Fibroblast of lung (primary cell): ENCODE measurements around the gene GSTT2.
"Not testable (repeated sequence)": the region's sequence is repeated elsewhere in the genome, so short reads cannot be mapped to it uniquely, and the experiment has no call there.

Experiments used
- EZH2 ChIP-seq: IDR thresholded peaks from 2 replicates; pipeline ENCODE4 v1.5.1; 2012; ENCODE audit warnings: low read length, control low read depth, mild to moderate bottlenecking; ENCODE audit errors: missing control alignments
- TF ChIP-seq, protein P1 (sequence below), 2 donors: IDR thresholded peaks in 1 of 2; conservative IDR thresholded peaks in 1 of 2; 1 replicate in 1 of 2; 2 replicates in 1 of 2; pipeline ENCODE4 v1.5.1; 2011 to 2012; ENCODE audit warnings: low read length in 2 of 2, control low read depth in 1 of 2, inconsistent platforms in 1 of 2, low read depth in 1 of 2, mild to moderate bottlenecking in 1 of 2

GRCh38 chr22:23999779-24000178 lies 19.8 kb downstream of the GSTT2 start:
- TF ChIP-seq, protein P1, sequence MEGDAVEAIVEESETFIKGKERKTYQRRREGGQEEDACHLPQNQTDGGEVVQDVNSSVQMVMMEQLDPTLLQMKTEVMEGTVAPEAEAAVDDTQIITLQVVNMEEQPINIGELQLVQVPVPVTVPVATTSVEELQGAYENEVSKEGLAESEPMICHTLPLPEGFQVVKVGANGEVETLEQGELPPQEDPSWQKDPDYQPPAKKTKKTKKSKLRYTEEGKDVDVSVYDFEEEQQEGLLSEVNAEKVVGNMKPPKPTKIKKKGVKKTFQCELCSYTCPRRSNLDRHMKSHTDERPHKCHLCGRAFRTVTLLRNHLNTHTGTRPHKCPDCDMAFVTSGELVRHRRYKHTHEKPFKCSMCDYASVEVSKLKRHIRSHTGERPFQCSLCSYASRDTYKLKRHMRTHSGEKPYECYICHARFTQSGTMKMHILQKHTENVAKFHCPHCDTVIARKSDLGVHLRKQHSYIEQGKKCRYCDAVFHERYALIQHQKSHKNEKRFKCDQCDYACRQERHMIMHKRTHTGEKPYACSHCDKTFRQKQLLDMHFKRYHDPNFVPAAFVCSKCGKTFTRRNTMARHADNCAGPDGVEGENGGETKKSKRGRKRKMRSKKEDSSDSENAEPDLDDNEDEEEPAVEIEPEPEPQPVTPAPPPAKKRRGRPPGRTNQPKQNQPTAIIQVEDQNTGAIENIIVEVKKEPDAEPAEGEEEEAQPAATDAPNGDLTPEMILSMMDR (conservative IDR thresholded peaks at IDR 0.05 in 1 of 2, IDR thresholded peaks at IDR 0.05 in 1 of 2; ENCODE audit: low read depth in 1 of 2, low read length in 2 of 2) = not testable (repeated sequence)
- not testable (repeated sequence) for TF ChIP-seq EZH2
